Measurements from ENCODE around the gene PSG1. TPM values are rescaled to one million over a fixed set of nuclear protein-coding genes. Genes with fewer than 3 reads are reported as not detected.

The PSG1 gene
- total RNA-seq, 4 donors from 2014 or later: not detected

DNA sequence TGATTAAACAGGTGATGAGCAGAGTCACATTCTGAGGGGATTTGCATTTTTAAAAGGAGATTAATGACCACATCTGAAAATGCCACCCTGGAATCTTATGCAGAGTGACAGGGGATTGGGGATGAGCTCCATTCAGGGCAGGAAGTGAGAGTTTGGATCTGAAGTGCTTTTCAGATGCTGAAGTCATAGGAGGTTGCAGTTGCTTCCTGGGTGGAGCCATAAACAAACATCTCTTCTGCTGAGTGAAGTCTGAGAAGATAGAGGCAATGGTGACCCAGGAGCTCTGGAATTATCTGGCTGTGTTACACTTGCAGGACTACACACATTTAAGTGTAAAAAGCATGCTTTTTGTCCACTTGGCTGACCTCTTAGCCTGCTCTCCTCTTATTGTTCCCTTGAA is 62.6 kb downstream of the PSG1 start:
- intact Hi-C loops (cut with DNase I; ENCODE audit: low total_unique reads): no loop called here

More for the DNA sequence above, 62.6 kb downstream of the PSG1 start:
- DNase-seq (ENCODE audit: low spot score in 2 of 2): no peak
- no peak overlapping the region for H3K4me3 ChIP-seq (ENCODE audit: low read depth, poor library complexity, severe bottlenecking)
- TF ChIP-seq CTCF (IDR thresholded peaks at IDR 0.05) (no peak), POLR2A (IDR thresholded peaks at IDR 0.05) (no peak)

Other genes with a start within 250 kb of the PSG1 start
- gene PSG3, start 139.2 kb downstream of the PSG1 start, total RNA-seq: not detected
- not detected for gene PSG8, start 114.0 kb downstream of the PSG1 start, total RNA-seq
- gene PSG6, start 38.2 kb upstream of the PSG1 start, total RNA-seq: 1 to 10 TPM in 1 of 4 donors, not detected in 3; 1.9 TPM
- 1 to 10 TPM in 2 of 4 donors, under 1 TPM in 2; 0.25 to 7.4 (median 1.8) TPM for gene PSG7, start 57.5 kb upstream of the PSG1 start, total RNA-seq
- gene PSG11, start 146.8 kb upstream of the PSG1 start, total RNA-seq: not detected
- gene PSG2, start 203.0 kb upstream of the PSG1 start, total RNA-seq: 1 to 10 TPM in 1 of 4 donors, under 1 TPM in 1, not detected in 2; 0.65 to 1.3 TPM

Measured in lower leg skin (tissue), 4 donors.